GM23248 (cell line): ENCODE measurements around the gene PRSS57.
"Not testable (repeated sequence)": the region's sequence is repeated elsewhere in the genome, so short reads cannot be mapped to it uniquely, and the experiment has no call there.

ENCODE experiments used
- EZH2 ChIP-seq: fragments of 200-600 bp; sonication (generic); IDR thresholded peaks from 2 replicates; pipeline ENCODE4 v1.6.1; 2018; ENCODE audit warnings: antibody characterized with exemption, mild to moderate bottlenecking; ENCODE audit not compliant: insufficient read depth, poor library complexity, severe bottlenecking
- EZH2phosphoT487 ChIP-seq: fragments of 200-600 bp; sonication (generic); IDR thresholded peaks from 2 replicates; pipeline ENCODE4 v1.6.1; 2018; ENCODE audit warnings: antibody characterized with exemption, moderate library complexity, mild to moderate bottlenecking, low read depth; ENCODE audit not compliant: insufficient read depth

GRCh38 chr19:740816-741505 lies 45.7 kb upstream of the PRSS57 start:
- not testable (repeated sequence) for TF ChIP-seq EZH2phosphoT487, EZH2
